Activated naive CD4-positive, alpha-beta T cell treated with anti-CD3 and anti-CD28 coated beads, Interleukin-2, amount 10 ng/mL, durations not matched to agents 7 days and 5 days (primary cell): ENCODE data around the gene LARGE1.
"Not testable (repeated sequence)": the region's sequence is repeated elsewhere in the genome, so short reads cannot be mapped to it uniquely, and the experiment has no call there.

ENCODE experiments used
- CTCF ChIA-PET: fragments of 350-600 bp; sonication (Branson Sonifier 250); formaldehyde crosslinking; loops from one replicate; lab custom pipeline; 2021; ENCODE audit warnings: antibody characterized with exemption; lab: Charles Lee
- DNase-seq: peaks from one replicate; pipeline ENCODE4 v3.0.0-alpha.2; 2020
- H3K27ac Mint-ChIP-seq: one replicate; pipeline ENCODE4 v1.8.0; 2021; ENCODE audit warnings: mild to moderate bottlenecking, moderate library complexity, mixed read lengths
- H3K27me3 Mint-ChIP-seq: one replicate; pipeline ENCODE4 v1.8.0; 2021; ENCODE audit warnings: mild to moderate bottlenecking, mixed read lengths
- H3K36me3 Mint-ChIP-seq: one replicate; pipeline ENCODE4 v1.8.0; 2021; ENCODE audit warnings: mixed read lengths
- H3K4me1 Mint-ChIP-seq: one replicate; pipeline ENCODE4 v1.8.0; 2021; ENCODE audit warnings: mixed read lengths
- H3K4me3 Mint-ChIP-seq: one replicate; pipeline ENCODE4 v1.8.0; 2021; ENCODE audit warnings: mild to moderate bottlenecking, moderate library complexity, mixed read lengths
- H3K9me3 Mint-ChIP-seq: one replicate; pipeline ENCODE4 v1.8.0; 2021; ENCODE audit warnings: mixed read lengths

LARGE1 gene

GRCh38 chr22:33577862-33578411 is 342.3 kb downstream of the LARGE1 start:
- Mint-ChIP-seq H3K36me3 (no peaks in the 10 kb centered on the region), H3K27me3 (no peaks in the 10 kb centered on the region), H3K4me1 (no peaks in the 10 kb centered on the region), H3K9me3 (peaks cover under 1% of the 10 kb centered on the region), H3K4me3 (no peak overlapping the region), H3K27ac (no peak overlapping the region)
- DNase-seq, result no peak
- CTCF ChIA-PET, result interaction anchor here (0.8 to 2.3 kb wide), 5 partner anchors 38 to 276 kb away, joined by 3 to 19 read pairs (median 5); no protein-coding TSS in a partner anchor

GRCh38 chr22:33576205-33576604 is 344.1 kb downstream of the LARGE1 start:
- Mint-ChIP-seq H3K4me3 (no peak overlapping the region), H3K27ac (no peak overlapping the region), H3K4me1 (no peaks in the 10 kb centered on the region), H3K9me3 (no peaks in the 10 kb centered on the region), H3K36me3 (no peaks in the 10 kb centered on the region), H3K27me3 (no peaks in the 10 kb centered on the region)
- DNase-seq, result no peak
- CTCF ChIA-PET, result interaction anchor here (1.3 kb wide), 1 partner anchor 274 kb away, joined by 4 read pairs; no protein-coding TSS in a partner anchor

DNA sequence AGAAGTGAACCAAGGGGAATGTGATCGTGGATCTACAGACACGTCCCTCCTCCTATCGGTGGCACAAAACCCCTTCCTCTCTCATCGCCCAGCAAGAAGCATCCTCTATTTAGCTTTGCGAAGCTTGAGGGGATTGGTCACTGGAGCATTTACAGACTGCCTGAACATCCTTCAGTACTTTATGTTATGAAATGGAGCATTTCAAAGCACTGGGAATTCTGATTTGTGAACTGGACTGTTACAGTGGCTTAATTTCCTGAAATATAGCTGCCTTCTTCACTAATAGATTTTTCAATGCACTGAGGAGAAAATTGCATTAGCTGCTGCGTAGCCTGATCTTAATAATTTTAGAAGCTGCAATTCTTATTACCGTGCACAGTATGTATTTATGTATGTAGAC is 344.5 kb downstream of the LARGE1 start:
- Mint-ChIP-seq H3K27ac (no peak overlapping the region), H3K27me3 (no peaks in the 10 kb centered on the region), H3K9me3 (no peaks in the 10 kb centered on the region), H3K36me3 (no peaks in the 10 kb centered on the region), H3K4me3 (no peak overlapping the region), H3K4me1 (no peaks in the 10 kb centered on the region)
- CTCF ChIA-PET, result interaction anchor here (1.3 kb wide), 1 partner anchor 274 kb away, joined by 4 read pairs; no protein-coding TSS in a partner anchor
- DNase-seq, result no peak

DNA sequence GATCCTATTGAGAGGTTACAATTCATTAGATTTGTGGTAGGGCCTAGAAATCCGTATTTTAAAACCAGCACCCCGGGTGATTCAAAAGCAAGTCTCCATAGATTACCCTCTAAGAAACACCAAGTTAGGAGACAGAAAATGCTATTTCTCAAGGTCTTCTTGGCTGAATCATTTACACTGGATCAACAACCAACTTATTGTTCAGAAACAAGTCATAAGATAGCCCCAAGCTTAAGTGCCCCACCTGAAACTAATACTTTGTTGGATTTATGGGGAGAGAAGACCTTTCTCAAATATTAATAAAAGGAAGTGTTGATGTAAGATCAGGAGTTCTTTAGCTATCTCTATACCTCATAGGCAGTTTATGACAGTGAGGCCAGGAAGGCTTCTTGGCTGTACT is 345.2 kb downstream of the LARGE1 start:
- DNase-seq, result no peak
- H3K4me1 Mint-ChIP-seq, result no peaks in the 10 kb centered on the region
- CTCF ChIA-PET, result interaction anchor here (0.7 to 1.3 kb wide), 2 partner anchors 54 to 273 kb away, joined by 4 read pairs; no protein-coding TSS in a partner anchor
- H3K4me3 Mint-ChIP-seq, result no peak overlapping the region
- no peaks in the 10 kb centered on the region for H3K36me3 Mint-ChIP-seq
- H3K27me3 Mint-ChIP-seq, result no peaks in the 10 kb centered on the region
- no peak overlapping the region for H3K27ac Mint-ChIP-seq
- H3K9me3 Mint-ChIP-seq, result no peaks in the 10 kb centered on the region

DNA sequence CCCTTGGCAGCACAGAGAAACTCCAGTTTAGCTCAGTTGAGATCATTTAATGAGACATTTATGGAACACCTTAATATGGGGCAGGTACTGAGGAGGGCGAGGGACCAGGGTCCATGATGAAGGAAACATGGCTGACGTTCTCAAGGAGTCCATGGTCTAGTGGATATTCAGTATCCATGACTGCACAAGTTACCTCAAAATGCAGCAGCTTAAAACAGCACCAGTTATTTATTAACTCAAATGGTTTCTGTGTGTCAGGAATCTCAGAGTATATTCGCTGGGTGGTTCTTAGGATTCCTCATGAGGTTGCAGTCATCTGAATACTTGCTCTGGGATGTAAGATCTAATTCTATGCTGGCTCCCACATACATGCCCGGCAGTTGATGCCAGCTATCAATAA is 346.8 kb downstream of the LARGE1 start:
- peaks cover 4% of the 10 kb centered on the region for H3K4me1 Mint-ChIP-seq
- no peaks in the 10 kb centered on the region for H3K27me3 Mint-ChIP-seq
- CTCF ChIA-PET, result no interaction called here
- no peak overlapping the region for H3K27ac Mint-ChIP-seq
- H3K4me3 Mint-ChIP-seq, result no peak overlapping the region
- DNase-seq, result no peak
- no peaks in the 10 kb centered on the region for H3K9me3 Mint-ChIP-seq
- no peaks in the 10 kb centered on the region for H3K36me3 Mint-ChIP-seq

DNA sequence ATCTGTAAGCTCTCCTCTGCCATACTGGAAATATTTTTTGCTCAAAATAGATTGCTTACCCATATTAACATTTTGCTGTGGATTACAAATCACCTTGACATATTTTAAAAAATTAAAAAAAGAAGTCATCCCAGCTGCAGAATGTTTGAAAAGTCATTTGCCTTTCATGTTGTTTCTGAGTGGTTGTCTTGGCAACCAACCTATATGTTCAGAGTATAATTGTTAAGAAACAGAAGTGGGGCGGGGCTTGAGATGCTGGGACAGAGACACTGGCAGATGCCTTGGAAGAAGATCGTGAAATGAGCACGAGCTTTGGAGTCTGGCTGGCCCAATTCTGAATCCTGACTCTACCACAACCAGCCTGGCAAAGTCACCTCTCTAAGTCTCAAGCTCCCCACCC is 348.2 kb downstream of the LARGE1 start:
- Mint-ChIP-seq H3K9me3 (peaks cover 2% of the 10 kb centered on the region), H3K27ac (no peak overlapping the region), H3K4me1 (peaks cover 14% of the 10 kb centered on the region), H3K36me3 (no peaks in the 10 kb centered on the region), H3K4me3 (no peak overlapping the region), H3K27me3 (no peaks in the 10 kb centered on the region)
- CTCF ChIA-PET, result no interaction called here
- DNase-seq, result no peak

GRCh38 chr22:33570110-33570509 is 350.2 kb downstream of the LARGE1 start:
- peaks cover 2% of the 10 kb centered on the region for H3K9me3 Mint-ChIP-seq
- H3K4me1 Mint-ChIP-seq, result peaks cover 14% of the 10 kb centered on the region
- no peaks in the 10 kb centered on the region for H3K36me3 Mint-ChIP-seq
- DNase-seq, result no peak
- H3K27me3 Mint-ChIP-seq, result no peaks in the 10 kb centered on the region
- CTCF ChIA-PET, result no interaction called here
- H3K27ac Mint-ChIP-seq, result no peak overlapping the region
- H3K4me3 Mint-ChIP-seq, result no peak overlapping the region

GRCh38 chr22:33569559-33569958 is 350.7 kb downstream of the LARGE1 start:
- CTCF ChIA-PET, result interaction anchor here (0.7 kb wide), 1 partner anchor 9 kb away, joined by 3 read pairs; no protein-coding TSS in a partner anchor
- Mint-ChIP-seq H3K9me3 (peaks cover 2% of the 10 kb centered on the region), H3K4me1 (peaks cover 14% of the 10 kb centered on the region), H3K36me3 (no peaks in the 10 kb centered on the region), H3K27ac (no peak overlapping the region), H3K4me3 (no peak overlapping the region), H3K27me3 (no peaks in the 10 kb centered on the region)
- no peak for DNase-seq

DNA sequence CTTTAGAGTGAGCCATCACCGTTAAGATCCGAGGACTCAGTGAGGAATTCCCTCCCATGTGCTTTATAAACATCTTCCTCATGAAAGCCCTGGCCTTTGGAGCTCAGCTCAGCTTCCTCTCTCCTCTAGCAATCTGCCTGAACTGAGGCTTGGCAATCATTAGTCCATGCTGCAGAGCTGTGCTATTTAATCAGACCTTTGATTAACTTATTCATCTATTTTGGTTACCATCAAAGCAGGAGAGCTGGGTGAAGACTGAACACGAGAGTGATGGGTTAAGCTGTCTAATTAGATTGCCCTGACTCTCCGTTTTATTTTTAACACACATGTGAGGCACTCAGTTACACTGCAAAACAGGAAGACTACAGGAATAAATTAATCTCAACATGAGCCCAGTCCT is 351.3 kb downstream of the LARGE1 start:
- no peak overlapping the region for H3K4me3 Mint-ChIP-seq

GRCh38 chr22:33566495-33566894 is 353.8 kb downstream of the LARGE1 start:
- H3K27ac Mint-ChIP-seq, DNase-seq, H3K27me3 Mint-ChIP-seq, H3K36me3 Mint-ChIP-seq, H3K4me3 Mint-ChIP-seq: not testable (repeated sequence)
- CTCF ChIA-PET, result interaction anchor here (1.4 kb wide), 1 partner anchor 48 kb away, joined by 4 read pairs; no protein-coding TSS in a partner anchor
- peaks cover 14% of the 10 kb centered on the region for H3K4me1 Mint-ChIP-seq
- H3K9me3 Mint-ChIP-seq, result peaks cover 19% of the 10 kb centered on the region

More for the DNA sequence above, 351.3 kb downstream of the LARGE1 start:
- Mint-ChIP-seq H3K4me1 (peaks cover 14% of the 10 kb centered on the region), H3K27me3 (no peaks in the 10 kb centered on the region), H3K36me3 (no peaks in the 10 kb centered on the region), H3K27ac (no peak overlapping the region), H3K9me3 (peaks cover 6% of the 10 kb centered on the region)
- no peak for DNase-seq
- CTCF ChIA-PET, result interaction anchor here (0.7 kb wide), 1 partner anchor 10 kb away, joined by 3 read pairs; no protein-coding TSS in a partner anchor

GRCh38 chr22:33565580-33565995 is 354.7 kb downstream of the LARGE1 start:
- H3K36me3 Mint-ChIP-seq, result no peaks in the 10 kb centered on the region
- CTCF ChIA-PET, result no interaction called here
- peaks cover 19% of the 10 kb centered on the region for H3K9me3 Mint-ChIP-seq
- no peaks in the 10 kb centered on the region for H3K27me3 Mint-ChIP-seq
- DNase-seq, result no peak
- no peak overlapping the region for H3K4me3 Mint-ChIP-seq
- H3K4me1 Mint-ChIP-seq, result peaks cover 14% of the 10 kb centered on the region
- H3K27ac Mint-ChIP-seq, result no peak overlapping the region

GRCh38 chr22:33564683-33565082 is 355.6 kb downstream of the LARGE1 start:
- peaks cover 28% of the 10 kb centered on the region for H3K9me3 Mint-ChIP-seq
- H3K4me1 Mint-ChIP-seq, result peaks cover 14% of the 10 kb centered on the region
- H3K27me3 Mint-ChIP-seq, result no peaks in the 10 kb centered on the region
- no peak overlapping the region for H3K4me3 Mint-ChIP-seq
- CTCF ChIA-PET, result no interaction called here
- H3K36me3 Mint-ChIP-seq, result no peaks in the 10 kb centered on the region
- no peak overlapping the region for H3K27ac Mint-ChIP-seq
- DNase-seq, result no peak

DNA sequence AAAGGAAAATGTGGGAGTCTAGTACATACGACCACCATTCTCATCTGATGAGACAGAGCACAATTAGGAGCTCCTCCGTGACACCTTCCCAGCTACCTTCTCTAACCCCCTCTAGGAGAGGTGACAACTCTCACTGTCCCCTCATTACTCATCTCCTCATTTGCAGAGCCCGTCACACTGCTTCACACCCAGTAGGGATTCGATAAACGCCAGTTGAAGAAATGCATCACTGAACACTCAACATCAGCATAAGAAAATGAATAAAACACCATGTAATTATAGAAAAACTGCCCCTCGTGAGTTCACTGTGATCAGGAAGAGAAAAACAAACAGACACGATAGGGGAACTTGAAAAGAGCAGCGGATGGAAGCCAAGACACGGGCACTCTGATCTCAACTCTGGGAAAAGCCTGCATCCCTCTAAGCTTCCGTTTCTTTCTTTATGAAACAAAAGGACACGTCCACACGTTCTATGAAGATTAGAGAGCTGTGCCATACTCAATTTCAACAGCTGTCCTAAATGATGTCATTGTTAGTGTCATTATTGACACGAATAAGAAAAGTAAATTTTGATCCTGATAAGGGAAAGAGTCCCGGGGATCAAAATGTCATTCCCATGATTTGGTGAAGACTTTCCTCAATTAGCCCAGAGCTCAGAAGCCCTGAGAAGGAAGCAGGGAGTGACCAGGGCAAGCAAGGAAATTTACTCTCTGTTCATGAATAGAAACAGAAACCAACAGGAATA is 356.9 kb downstream of the LARGE1 start:
- no peak overlapping the region for H3K4me3 Mint-ChIP-seq
- peaks cover 29% of the 10 kb centered on the region for H3K9me3 Mint-ChIP-seq
- no peak for DNase-seq
- H3K27me3 Mint-ChIP-seq, result no peaks in the 10 kb centered on the region
- peaks cover 9% of the 10 kb centered on the region for H3K4me1 Mint-ChIP-seq
- no peaks in the 10 kb centered on the region for H3K36me3 Mint-ChIP-seq
- CTCF ChIA-PET, result no interaction called here
- H3K27ac Mint-ChIP-seq, result no peak overlapping the region

DNA sequence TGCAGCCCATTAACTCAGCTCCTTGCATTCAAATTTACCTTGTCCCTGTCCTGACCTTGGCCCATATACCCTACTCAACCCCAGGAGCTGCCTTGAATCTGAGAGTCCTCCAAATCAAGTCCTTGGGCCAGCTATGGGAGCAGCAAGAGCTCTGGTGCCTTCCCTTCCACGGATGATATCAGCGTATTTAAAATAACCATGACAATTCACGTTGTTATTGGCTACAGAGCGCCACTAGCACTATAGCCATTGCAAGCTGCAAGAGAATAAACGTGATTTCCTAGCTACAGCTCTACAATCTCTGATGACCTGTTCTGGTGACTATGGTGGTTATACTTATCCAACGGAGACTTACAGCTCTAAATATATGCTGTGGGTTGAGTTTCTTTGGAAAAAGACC is 357.8 kb downstream of the LARGE1 start:
- H3K27me3 Mint-ChIP-seq, result no peaks in the 10 kb centered on the region
- H3K4me3 Mint-ChIP-seq, result no peak overlapping the region
- CTCF ChIA-PET, result no interaction called here
- no peak for DNase-seq
- H3K9me3 Mint-ChIP-seq, result peaks cover 35% of the 10 kb centered on the region
- H3K36me3 Mint-ChIP-seq, result no peaks in the 10 kb centered on the region
- H3K27ac Mint-ChIP-seq, result no peak overlapping the region
- H3K4me1 Mint-ChIP-seq, result no peaks in the 10 kb centered on the region
